SK-N-SH (cell line): Measurements from ENCODE around the gene CTXND1. TPM values are rescaled to one million over a fixed set of nuclear protein-coding genes. Genes with fewer than 3 reads are reported as not detected.

Experiments used
- CTCF ChIA-PET: fragments of 300-600, 350-600 bp; formaldehyde crosslinking; extraction: SDS; loops from one replicate; lab custom pipeline; 2021; lab: Yijun Ruan, JAX
- POLR2A ChIA-PET: fragments of 350-600 bp; sonication (Branson Sonifier 250); formaldehyde crosslinking; extraction: SDS; loops from one replicate; lab custom pipeline; 2020; ENCODE audit warnings: antibody characterized with exemption, inconsistent platforms; lab: Yijun Ruan, JAX
- DNase-seq: peaks from one replicate; pipeline ENCODE4 v3.0.0; 2012
- H2AFZ ChIP-seq: fragments of 200-600 bp; sonication (generic); 2 replicates; pipeline ENCODE4 v1.8.1; 2016; ENCODE audit warnings: antibody characterized with exemption, mild to moderate bottlenecking, low read depth
- H3F3A ChIP-seq: fragments of 200-600 bp; sonication (generic); replicated peaks from 2 replicates; pipeline ENCODE3; 2016; ENCODE audit warnings: antibody characterized with exemption, mild to moderate bottlenecking; ENCODE audit not compliant: insufficient read depth
- H3K27ac ChIP-seq, 2 experiments: fragments of 200-500 bp in 1 of 2; fragments of 200-600 bp in 1 of 2; sonication (Bioruptor generic) in 1 of 2; sonication (generic), shearing (Covaris generic) in 1 of 2; 2 replicates each; pipeline versions ENCODE4 v1.5.1 to v1.6.1; 2014 to 2016; ENCODE audit warnings: low read depth in 2 of 2, inconsistent platforms in 1 of 2, low read length in 1 of 2, mild to moderate bottlenecking in 1 of 2, mixed read lengths in 1 of 2
- H3K27me3 ChIP-seq: fragments of 200-600 bp; sonication (generic), shearing (Covaris generic); 2 replicates; pipeline ENCODE4 v1.6.1; 2016; ENCODE audit warnings: mixed run types; ENCODE audit not compliant: insufficient read depth
- H3K36me3 ChIP-seq, 2 experiments: fragments of 200-500 bp in 1 of 2; fragments of 200-600 bp in 1 of 2; sonication (Bioruptor generic) in 1 of 2; sonication (generic) in 1 of 2; replicated peaks in 1 of 2; 2 replicates each; pipeline versions ENCODE3 to v1.5.1; 2014 to 2016; ENCODE audit warnings: low read length in 1 of 2, mild to moderate bottlenecking in 1 of 2; ENCODE audit not compliant: insufficient read depth in 2 of 2, control insufficient read depth in 1 of 2
- H3K4me1 ChIP-seq, 2 experiments: fragments of 200-500 bp in 1 of 2; fragments of 200-600 bp in 1 of 2; sonication (Bioruptor generic) in 1 of 2; sonication (generic), shearing (Covaris generic) in 1 of 2; 2 replicates each; pipeline versions ENCODE4 v1.5.1 to v1.6.1; 2014 to 2016; ENCODE audit warnings: low read depth in 1 of 2, low read length in 1 of 2, mixed run types in 1 of 2; ENCODE audit not compliant: insufficient read depth in 2 of 2, control insufficient read depth in 1 of 2
- H3K4me2 ChIP-seq: fragments of 200-600 bp; sonication (generic), shearing (Covaris generic); 2 replicates; pipeline ENCODE4 v1.6.1; 2017; ENCODE audit warnings: mixed run types
- H3K4me3 ChIP-seq, 2 experiments: fragments of 200-500 bp in 1 of 2; fragments of 200-600 bp in 1 of 2; sonication (Bioruptor generic) in 1 of 2; sonication (generic), shearing (Covaris generic) in 1 of 2; 2 replicates each; pipeline versions ENCODE4 v1.5.1 to v1.8.1; 2014 to 2016; ENCODE audit warnings: low read depth in 2 of 2, inconsistent platforms in 1 of 2, low read length in 1 of 2, mild to moderate bottlenecking in 1 of 2, mixed read lengths in 1 of 2, moderate library complexity in 1 of 2
- H3K79me2 ChIP-seq: fragments of 200-600 bp; sonication (generic); 2 replicates; pipeline ENCODE4 v1.8.1; 2017; ENCODE audit warnings: mild to moderate bottlenecking; ENCODE audit not compliant: insufficient read depth
- H3K9ac ChIP-seq: fragments of 200-600 bp; sonication (generic); 2 replicates; pipeline ENCODE4 v1.6.1; 2017; ENCODE audit warnings: mixed run types
- H3K9me2 ChIP-seq: fragments of 200-600 bp; sonication (generic); 2 replicates; pipeline ENCODE4 v1.6.1; 2017; ENCODE audit warnings: mixed run types
- H3K9me3 ChIP-seq: fragments of 200-600 bp; sonication (generic); 2 replicates; pipeline ENCODE4 v1.6.1; 2017; ENCODE audit warnings: mixed run types, mild to moderate bottlenecking, moderate library complexity
- H4K20me1 ChIP-seq: fragments of 200-600 bp; sonication (generic); 2 replicates; pipeline ENCODE4 v1.6.1; 2017; ENCODE audit warnings: mild to moderate bottlenecking, mixed run types; ENCODE audit not compliant: insufficient read depth
- ELF1 ChIP-seq: IDR thresholded peaks from 2 replicates; pipeline ENCODE4 v1.4.0; 2012
- EP300 ChIP-seq, 2 experiments: IDR thresholded peaks; 2 replicates each; pipeline versions ENCODE4 v1.4.0 to v1.6.1; 2012; ENCODE audit warnings: borderline replicate concordance in 1 of 2, low read depth in 1 of 2, low read length in 1 of 2
- EZH2phosphoT487 ChIP-seq: fragments of 200-600 bp; sonication (generic); IDR thresholded peaks from 2 replicates; pipeline ENCODE4 v1.6.1; 2017; ENCODE audit warnings: low read depth, mixed run types, mild to moderate bottlenecking, antibody characterized with exemption, moderate library complexity, borderline replicate concordance
- FOXJ3 ChIP-seq: sonication (generic); formaldehyde crosslinking; IDR thresholded peaks from 2 replicates; pipeline ENCODE4 v1.5.1; 2020; ENCODE audit warnings: mild to moderate bottlenecking, missing genetic modification reagents
- GATA2 ChIP-seq: sonication (generic); formaldehyde crosslinking; IDR thresholded peaks from 2 replicates; pipeline ENCODE4 v1.5.0; 2020; ENCODE audit warnings: mild to moderate bottlenecking, missing genetic modification reagents
- JUND ChIP-seq: IDR thresholded peaks from 2 replicates; pipeline ENCODE4 v1.4.0; 2012
- RAD21 ChIP-seq: IDR thresholded peaks from 2 replicates; pipeline ENCODE4 v1.6.1; 2012; ENCODE audit warnings: mild to moderate bottlenecking, low read length
- RCOR1 ChIP-seq: fragments of 150-350 bp; IDR thresholded peaks from 2 replicates; pipeline ENCODE4 v1.6.1; 2017; ENCODE audit warnings: antibody characterized with exemption, low read length
- RFX5 ChIP-seq: IDR thresholded peaks from 2 replicates; pipeline ENCODE4 v1.6.1; 2012; ENCODE audit warnings: mild to moderate bottlenecking, improper control_type of control experiment, low read length
- SIN3A ChIP-seq: IDR thresholded peaks from 2 replicates; pipeline ENCODE4 v1.6.1; 2012; ENCODE audit warnings: low read depth, mild to moderate bottlenecking, low read length, moderate library complexity, borderline replicate concordance
- SMC3 ChIP-seq: IDR thresholded peaks from 2 replicates; pipeline ENCODE4 v1.6.1; 2012; ENCODE audit warnings: low read depth, low read length, improper control_type of control experiment
- TAF1 ChIP-seq: IDR thresholded peaks from 2 replicates; pipeline ENCODE4 v1.6.1; 2012; ENCODE audit warnings: low read depth, mild to moderate bottlenecking, low read length, moderate library complexity, borderline replicate concordance
- TCF12 ChIP-seq: IDR thresholded peaks from 2 replicates; pipeline ENCODE4 v1.4.0; 2012
- YY1 ChIP-seq: IDR thresholded peaks from 2 replicates; pipeline ENCODE4 v1.4.0; 2012; ENCODE audit warnings: low read depth, mild to moderate bottlenecking
- WGBS: methylation state at CpG from one replicate; pipeline ENCODE4 v1.1.6; 2017; ENCODE audit warnings: low lambda C conversion rate; 5-methylcytosine and 5-hydroxymethylcytosine counted together
- polyA plus RNA-seq, 3 experiments: library from polyadenylated mRNA; depleted of rRNA; stranded (reverse); fragments of >200 nt; gene quantifications; 2 replicates each; pipeline ENCODE4 v1.2.3, GENCODE V29; 2012
- TF ChIP-seq, protein P1 (sequence below): IDR thresholded peaks from 2 replicates; pipeline ENCODE4 v1.4.0; 2012; ENCODE audit warnings: low read depth, borderline replicate concordance
- TF ChIP-seq, protein P2 (sequence below): IDR thresholded peaks from 2 replicates; pipeline ENCODE4; 2012

Gene CTXND1
- polyA plus RNA-seq, 1 of the 3 experiments (the other 2 are of a cell fraction), result not detected

DNA sequence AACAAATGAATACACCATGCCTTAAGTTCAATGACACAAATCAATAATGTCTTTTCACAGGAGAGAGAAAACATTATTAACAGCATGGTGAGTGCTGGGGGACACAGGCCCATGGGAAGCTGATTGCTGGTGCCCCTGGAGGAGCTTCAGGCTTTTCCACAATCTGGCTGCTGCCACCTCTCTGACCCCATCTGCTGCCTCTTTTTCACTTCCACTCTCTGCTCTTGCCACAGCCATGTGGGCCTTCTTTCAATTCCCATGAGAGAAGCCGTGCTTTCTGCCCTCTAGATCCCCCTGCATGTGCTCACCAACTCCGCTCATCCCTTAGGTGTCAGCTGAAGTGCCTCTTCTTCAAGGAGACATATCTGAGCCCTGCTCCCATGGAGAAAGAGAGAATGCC lies 21.0 kb upstream of the CTXND1 start:
- Histone ChIP-seq H4K20me1 (no peaks in the 10 kb centered on the region), H3F3A (no peaks in the 10 kb centered on the region), H2AFZ (no peak overlapping the region), H3K9me2 (no peaks in the 10 kb centered on the region), H3K4me2 (no peak overlapping the region), H3K27me3 (peaks cover 9% of the 10 kb centered on the region; the same call in 1 of the 2 replicates), H3K79me2 (no peaks in the 10 kb centered on the region), H3K9ac (no peak overlapping the region), H3K27ac (no peak overlapping the region), H3K36me3 (no peaks in the 10 kb centered on the region), H3K9me3 (no peaks in the 10 kb centered on the region), H3K4me3 (no peak overlapping the region), H3K4me1 (no peaks in the 10 kb centered on the region)
- WGBS, result 17% methylated on average over 2 of the region's 2 CpGs
- CTCF ChIA-PET, result no interaction called here
- POLR2A ChIA-PET, result no interaction called here
- no peak for DNase-seq
- TF ChIP-seq EZH2phosphoT487 (no peak), SMC3 (no peak), RFX5 (no peak), YY1 (no peak), EP300 (IDR thresholded peaks at IDR 0.05; ENCODE audit: borderline replicate concordance in 1 of 2, low read depth in 1 of 2, low read length in 1 of 2) (no peak), GATA2 (CRISPR knock-in tag) (no peak), RCOR1 (no peak), JUND (no peak), TAF1 (no peak), SIN3A (no peak)
- TF ChIP-seq, protein P1, sequence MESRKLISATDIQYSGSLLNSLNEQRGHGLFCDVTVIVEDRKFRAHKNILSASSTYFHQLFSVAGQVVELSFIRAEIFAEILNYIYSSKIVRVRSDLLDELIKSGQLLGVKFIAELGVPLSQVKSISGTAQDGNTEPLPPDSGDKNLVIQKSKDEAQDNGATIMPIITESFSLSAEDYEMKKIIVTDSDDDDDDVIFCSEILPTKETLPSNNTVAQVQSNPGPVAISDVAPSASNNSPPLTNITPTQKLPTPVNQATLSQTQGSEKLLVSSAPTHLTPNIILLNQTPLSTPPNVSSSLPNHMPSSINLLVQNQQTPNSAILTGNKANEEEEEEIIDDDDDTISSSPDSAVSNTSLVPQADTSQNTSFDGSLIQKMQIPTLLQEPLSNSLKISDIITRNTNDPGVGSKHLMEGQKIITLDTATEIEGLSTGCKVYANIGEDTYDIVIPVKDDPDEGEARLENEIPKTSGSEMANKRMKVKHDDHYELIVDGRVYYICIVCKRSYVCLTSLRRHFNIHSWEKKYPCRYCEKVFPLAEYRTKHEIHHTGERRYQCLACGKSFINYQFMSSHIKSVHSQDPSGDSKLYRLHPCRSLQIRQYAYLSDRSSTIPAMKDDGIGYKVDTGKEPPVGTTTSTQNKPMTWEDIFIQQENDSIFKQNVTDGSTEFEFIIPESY, result no peak

DNA sequence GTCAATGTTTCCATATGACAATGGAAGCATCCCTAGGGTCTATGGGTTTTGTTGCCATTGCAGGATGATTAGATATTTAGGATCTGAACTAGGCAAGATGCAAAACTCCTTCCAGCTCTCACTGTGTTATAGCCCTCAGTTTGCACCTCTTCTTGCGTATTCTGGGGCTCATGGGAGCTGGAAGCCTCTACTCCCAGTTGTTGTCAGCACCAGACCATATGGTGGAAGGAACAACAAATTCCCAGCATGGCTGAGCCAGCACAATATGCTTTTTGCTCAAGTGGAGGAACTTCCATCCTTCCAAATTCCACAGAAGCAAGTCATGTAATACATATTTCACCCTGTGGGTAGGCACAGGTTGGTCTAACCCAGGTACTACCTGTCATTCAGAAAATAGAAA lies 18.5 kb upstream of the CTXND1 start:
- 13% methylated on average over 1 of the region's 1 CpG for WGBS
- H3K27ac ChIP-seq, result no peak overlapping the region
- H3K4me2 ChIP-seq, result no peak overlapping the region

More for the DNA sequence above, 18.5 kb upstream of the CTXND1 start:
- H3K79me2 ChIP-seq, result no peaks in the 10 kb centered on the region
- no peaks in the 10 kb centered on the region for H3F3A ChIP-seq
- H3K9ac ChIP-seq, result no peak overlapping the region
- POLR2A ChIA-PET, result no interaction called here
- no peak overlapping the region for H2AFZ ChIP-seq
- no peak for DNase-seq
- peaks cover 9% of the 10 kb centered on the region; the same call in 1 of the 2 replicates for H3K27me3 ChIP-seq
- H4K20me1 ChIP-seq, result no peaks in the 10 kb centered on the region
- no peak overlapping the region for H3K4me3 ChIP-seq
- TF ChIP-seq, protein P2, sequence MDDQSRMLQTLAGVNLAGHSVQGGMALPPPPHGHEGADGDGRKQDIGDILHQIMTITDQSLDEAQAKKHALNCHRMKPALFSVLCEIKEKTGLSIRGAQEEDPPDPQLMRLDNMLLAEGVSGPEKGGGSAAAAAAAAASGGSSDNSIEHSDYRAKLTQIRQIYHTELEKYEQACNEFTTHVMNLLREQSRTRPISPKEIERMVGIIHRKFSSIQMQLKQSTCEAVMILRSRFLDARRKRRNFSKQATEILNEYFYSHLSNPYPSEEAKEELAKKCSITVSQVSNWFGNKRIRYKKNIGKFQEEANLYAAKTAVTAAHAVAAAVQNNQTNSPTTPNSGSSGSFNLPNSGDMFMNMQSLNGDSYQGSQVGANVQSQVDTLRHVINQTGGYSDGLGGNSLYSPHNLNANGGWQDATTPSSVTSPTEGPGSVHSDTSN, result no peak
- TF ChIP-seq FOXJ3 (CRISPR knock-in tag) (no peak), ELF1 (no peak), TCF12 (no peak), RAD21 (no peak)
- H3K9me2 ChIP-seq, result no peaks in the 10 kb centered on the region
- no peaks in the 10 kb centered on the region for H3K36me3 ChIP-seq
- no peaks in the 10 kb centered on the region for H3K9me3 ChIP-seq
- H3K4me1 ChIP-seq, result no peaks in the 10 kb centered on the region
- CTCF ChIA-PET, result interaction anchor here (1.8 kb wide), 1 partner anchor 30 kb away, joined by 4 read pairs; no protein-coding TSS in a partner anchor
